GM12878 (cell line): ENCODE data around the gene HOXA1. TPM values are rescaled to one million over a fixed set of nuclear protein-coding genes. Genes with fewer than 3 reads are reported as not detected.

ENCODE experiments used
- polyA plus RNA-seq, 11 experiments: library from polyadenylated mRNA; depleted of rRNA in 4 of 11; unstranded in 6 of 11; stranded (reverse) in 5 of 11; fragments of >200 nt; fragmentation: Nextera tagmentation in 4 of 11; fragmentation: Illumina TruSeq in 1 of 11; extraction: Ambion mirVana in 4 of 11; extraction: Trizol in 1 of 11; gene quantifications; 1 replicate in 1 of 11; 2 replicates in 10 of 11; pipeline versions ENCODE4 v1.2.1 to v1.2.3, GENCODE V29; 2011 to 2016; ENCODE audit warnings: inconsistent platforms in 2 of 11, missing spikeins in 2 of 11, low read depth in 1 of 11
- small RNA-seq: library from RNA; depleted of rRNA; stranded (forward); fragments of <200 nt; gene quantifications from one replicate; pipeline ENCODE3, GENCODE V24; 2014
- total RNA-seq, 4 experiments: library from RNA; depleted of rRNA in 3 of 4; stranded (reverse); fragments of >200 nt in 3 of 4; fragmentation: Illumina TruSeq in 1 of 4; extraction: Trizol in 1 of 4; gene quantifications; 2 replicates each; pipeline versions ENCODE4 v1.2.1 to v1.2.3, GENCODE V29; 2013 to 2021

HOXA1 gene
- total and polyA plus RNA-seq, 10 of the 15 experiments (the other 5 are each of a cell fraction or from before 2014, with no cell fraction given), result 0.06 to 1.7 (median 0.18) TPM; not detected in 3

Small RNA genes lying within 50 kb of the gene (small RNA-seq; reads per million reads assigned to genes)
- gene RF01977, result not detected

Other genes with a start within 250 kb of the HOXA1 start
Only the 7 nearest of the 12 such genes appear.
- gene HOXA2, start 6.7 kb upstream of the HOXA1 start, total RNA-seq (2014; rRNA removed), result not detected in 2 replicates
- gene HOXA2, start 6.7 kb upstream of the HOXA1 start, total RNA-seq (2014; rRNA removed; fragmentation: Illumina TruSeq; extraction: Trizol), result not detected in 2 replicates
- gene HOXA2, start 6.7 kb upstream of the HOXA1 start, total RNA-seq (2021), result not detected in 2 replicates
- not detected in 2 replicates for gene HOXA2, start 6.7 kb upstream of the HOXA1 start, polyA plus RNA-seq (2011; rRNA removed)
- gene HOXA2, start 6.7 kb upstream of the HOXA1 start, polyA plus RNA-seq (2014; fragmentation: Illumina TruSeq; extraction: Trizol), result not detected in 2 replicates
- gene HOXA2, start 6.7 kb upstream of the HOXA1 start, polyA plus RNA-seq (2014; fragmentation: Nextera tagmentation; extraction: Ambion mirVana), result not detected
- not detected in 2 replicates for gene HOXA2, start 6.7 kb upstream of the HOXA1 start, polyA plus RNA-seq (2014; rRNA removed)
- not detected for gene HOXA2, start 6.7 kb upstream of the HOXA1 start, polyA plus RNA-seq (2016; fragmentation: Nextera tagmentation; extraction: Ambion mirVana)
- gene HOXA4, start 34.8 kb upstream of the HOXA1 start, total RNA-seq (2014; rRNA removed), result not detected in 2 replicates
- not detected in 2 replicates for gene HOXA4, start 34.8 kb upstream of the HOXA1 start, total RNA-seq (2014; rRNA removed; fragmentation: Illumina TruSeq; extraction: Trizol)
- gene HOXA4, start 34.8 kb upstream of the HOXA1 start, total RNA-seq (2021), result not detected in 2 replicates
- 0.07 and 0.26 TPM in 2 replicates for gene HOXA4, start 34.8 kb upstream of the HOXA1 start, polyA plus RNA-seq (2011; rRNA removed)
- gene HOXA4, start 34.8 kb upstream of the HOXA1 start, polyA plus RNA-seq (2014; fragmentation: Illumina TruSeq; extraction: Trizol), result not detected in 2 replicates
- gene HOXA4, start 34.8 kb upstream of the HOXA1 start, polyA plus RNA-seq (2014; fragmentation: Nextera tagmentation; extraction: Ambion mirVana), result not detected
- gene HOXA4, start 34.8 kb upstream of the HOXA1 start, polyA plus RNA-seq (2014; rRNA removed), result not detected in 2 replicates
- not detected for gene HOXA4, start 34.8 kb upstream of the HOXA1 start, polyA plus RNA-seq (2016; fragmentation: Nextera tagmentation; extraction: Ambion mirVana)
- not detected in 2 replicates for gene HOXA5, start 47.7 kb upstream of the HOXA1 start, total RNA-seq (2014; rRNA removed)
- not detected in 2 replicates for gene HOXA5, start 47.7 kb upstream of the HOXA1 start, total RNA-seq (2014; rRNA removed; fragmentation: Illumina TruSeq; extraction: Trizol)
- gene HOXA5, start 47.7 kb upstream of the HOXA1 start, total RNA-seq (2021), result 0.13 TPM in 1 of 2 replicates, not detected in the other
- 0.05 and 0.29 TPM in 2 replicates for gene HOXA5, start 47.7 kb upstream of the HOXA1 start, polyA plus RNA-seq (2011; rRNA removed)
- gene HOXA5, start 47.7 kb upstream of the HOXA1 start, polyA plus RNA-seq (2014; fragmentation: Illumina TruSeq; extraction: Trizol), result not detected in 2 replicates
- gene HOXA5, start 47.7 kb upstream of the HOXA1 start, polyA plus RNA-seq (2014; fragmentation: Nextera tagmentation; extraction: Ambion mirVana), result not detected
- gene HOXA5, start 47.7 kb upstream of the HOXA1 start, polyA plus RNA-seq (2014; rRNA removed), result not detected in 2 replicates
- not detected for gene HOXA5, start 47.7 kb upstream of the HOXA1 start, polyA plus RNA-seq (2016; fragmentation: Nextera tagmentation; extraction: Ambion mirVana)
- gene HOXA6, start 51.8 kb upstream of the HOXA1 start, total RNA-seq (2014; rRNA removed), result not detected in 2 replicates
- not detected in 2 replicates for gene HOXA6, start 51.8 kb upstream of the HOXA1 start, total RNA-seq (2014; rRNA removed; fragmentation: Illumina TruSeq; extraction: Trizol)
- not detected in 2 replicates for gene HOXA6, start 51.8 kb upstream of the HOXA1 start, total RNA-seq (2021)
- gene HOXA6, start 51.8 kb upstream of the HOXA1 start, polyA plus RNA-seq (2011; rRNA removed), result 0.08 TPM in 1 of 2 replicates, not detected in the other
- not detected in 2 replicates for gene HOXA6, start 51.8 kb upstream of the HOXA1 start, polyA plus RNA-seq (2014; fragmentation: Illumina TruSeq; extraction: Trizol)
- not detected for gene HOXA6, start 51.8 kb upstream of the HOXA1 start, polyA plus RNA-seq (2014; fragmentation: Nextera tagmentation; extraction: Ambion mirVana)
- gene HOXA6, start 51.8 kb upstream of the HOXA1 start, polyA plus RNA-seq (2014; rRNA removed), result not detected in 2 replicates
- not detected for gene HOXA6, start 51.8 kb upstream of the HOXA1 start, polyA plus RNA-seq (2016; fragmentation: Nextera tagmentation; extraction: Ambion mirVana)
- not detected in 2 replicates for gene HOXA3, start 56.6 kb upstream of the HOXA1 start, total RNA-seq (2014; rRNA removed)
- not detected in 2 replicates for gene HOXA3, start 56.6 kb upstream of the HOXA1 start, total RNA-seq (2014; rRNA removed; fragmentation: Illumina TruSeq; extraction: Trizol)
- 0.08 TPM in 1 of 2 replicates, not detected in the other for gene HOXA3, start 56.6 kb upstream of the HOXA1 start, total RNA-seq (2021)
- gene HOXA3, start 56.6 kb upstream of the HOXA1 start, polyA plus RNA-seq (2011; rRNA removed), result 0.05 and 0.13 TPM in 2 replicates
- not detected in 2 replicates for gene HOXA3, start 56.6 kb upstream of the HOXA1 start, polyA plus RNA-seq (2014; fragmentation: Illumina TruSeq; extraction: Trizol)
- not detected for gene HOXA3, start 56.6 kb upstream of the HOXA1 start, polyA plus RNA-seq (2014; fragmentation: Nextera tagmentation; extraction: Ambion mirVana)
- gene HOXA3, start 56.6 kb upstream of the HOXA1 start, polyA plus RNA-seq (2014; rRNA removed), result not detected in 2 replicates
- not detected for gene HOXA3, start 56.6 kb upstream of the HOXA1 start, polyA plus RNA-seq (2016; fragmentation: Nextera tagmentation; extraction: Ambion mirVana)
- gene HOXA7, start 60.7 kb upstream of the HOXA1 start, total RNA-seq (2014; rRNA removed), result not detected in 2 replicates
- not detected in 2 replicates for gene HOXA7, start 60.7 kb upstream of the HOXA1 start, total RNA-seq (2014; rRNA removed; fragmentation: Illumina TruSeq; extraction: Trizol)
- not detected in 2 replicates for gene HOXA7, start 60.7 kb upstream of the HOXA1 start, total RNA-seq (2021)
- gene HOXA7, start 60.7 kb upstream of the HOXA1 start, polyA plus RNA-seq (2011; rRNA removed), result not detected in 2 replicates
- not detected in 2 replicates for gene HOXA7, start 60.7 kb upstream of the HOXA1 start, polyA plus RNA-seq (2014; fragmentation: Illumina TruSeq; extraction: Trizol)
- not detected for gene HOXA7, start 60.7 kb upstream of the HOXA1 start, polyA plus RNA-seq (2014; fragmentation: Nextera tagmentation; extraction: Ambion mirVana)
- not detected in 2 replicates for gene HOXA7, start 60.7 kb upstream of the HOXA1 start, polyA plus RNA-seq (2014; rRNA removed)
- not detected for gene HOXA7, start 60.7 kb upstream of the HOXA1 start, polyA plus RNA-seq (2016; fragmentation: Nextera tagmentation; extraction: Ambion mirVana)
- not detected in 2 replicates for gene HOXA9, start 69.5 kb upstream of the HOXA1 start, total RNA-seq (2014; rRNA removed)
- not detected in 2 replicates for gene HOXA9, start 69.5 kb upstream of the HOXA1 start, total RNA-seq (2014; rRNA removed; fragmentation: Illumina TruSeq; extraction: Trizol)
- not detected in 2 replicates for gene HOXA9, start 69.5 kb upstream of the HOXA1 start, total RNA-seq (2021)
- gene HOXA9, start 69.5 kb upstream of the HOXA1 start, polyA plus RNA-seq (2011; rRNA removed), result not detected in 2 replicates
- gene HOXA9, start 69.5 kb upstream of the HOXA1 start, polyA plus RNA-seq (2014; fragmentation: Illumina TruSeq; extraction: Trizol), result not detected in 2 replicates
- gene HOXA9, start 69.5 kb upstream of the HOXA1 start, polyA plus RNA-seq (2014; fragmentation: Nextera tagmentation; extraction: Ambion mirVana), result not detected
- not detected in 2 replicates for gene HOXA9, start 69.5 kb upstream of the HOXA1 start, polyA plus RNA-seq (2014; rRNA removed)
- not detected for gene HOXA9, start 69.5 kb upstream of the HOXA1 start, polyA plus RNA-seq (2016; fragmentation: Nextera tagmentation; extraction: Ambion mirVana)